CD14-positive monocyte (primary cell): ENCODE data around the gene LMX1B. TPM values are rescaled to one million over a fixed set of nuclear protein-coding genes. Genes with fewer than 3 reads are reported as not detected.

Experiments
- DNase-seq, 3 donors: peaks; one replicate each; pipeline ENCODE4 v3.0.0-alpha.2; 2011 to 2022
- H2AFZ ChIP-seq: 2 replicates; pipeline ENCODE4 v1.6.0; 2012; ENCODE audit warnings: mild to moderate bottlenecking, low read depth, low read length, inconsistent platforms; ENCODE audit not compliant: insufficient read depth, poor library complexity, severe bottlenecking
- H3K27ac ChIP-seq, 2 donors: 1 replicate in 1 of 2; 2 replicates in 1 of 2; pipeline ENCODE4 v1.5.1; 2012 to 2013; ENCODE audit warnings: low read length in 2 of 2, control low read depth in 1 of 2, inconsistent platforms in 1 of 2, low read depth in 1 of 2, mild to moderate bottlenecking in 1 of 2
- H3K27me3 ChIP-seq, 2 donors: one replicate each; pipeline versions ENCODE4 v1.6.0 to v1.6.1; 2011 to 2013; ENCODE audit warnings: low read length in 2 of 2; ENCODE audit not compliant: control insufficient read depth in 2 of 2, insufficient read depth in 2 of 2
- H3K36me3 ChIP-seq, 2 donors: replicated peaks in 1 of 2; 1 replicate in 1 of 2; 2 replicates in 1 of 2; pipeline versions ENCODE4 v1.5.1 to v1.6.1; 2012 to 2013; ENCODE audit warnings: low read length in 2 of 2, control low read depth in 1 of 2, inconsistent platforms in 1 of 2, mild to moderate bottlenecking in 1 of 2; ENCODE audit not compliant: insufficient read depth in 2 of 2, control insufficient read depth in 1 of 2
- H3K4me1 ChIP-seq, 2 donors: 1 replicate in 1 of 2; 2 replicates in 1 of 2; pipeline versions ENCODE4 v1.5.1 to v1.6.1; 2012 to 2013; ENCODE audit warnings: low read length in 2 of 2, control low read depth in 1 of 2, inconsistent platforms in 1 of 2, mild to moderate bottlenecking in 1 of 2, moderate library complexity in 1 of 2; ENCODE audit not compliant: insufficient read depth in 2 of 2, control insufficient read depth in 1 of 2
- H3K4me2 ChIP-seq: replicated peaks from 2 replicates; pipeline ENCODE3; 2012; ENCODE audit warnings: low read length, moderate library complexity, mild to moderate bottlenecking; ENCODE audit not compliant: poor library complexity, severe bottlenecking; ENCODE audit errors: extremely low read depth
- H3K4me3 ChIP-seq, 3 experiments: fragments of 200-600 bp in 1 of 3; sonication (generic) in 1 of 3; replicated peaks in 1 of 3; 1 replicate in 2 of 3; 2 replicates in 1 of 3; pipeline ENCODE4 v1.5.1; 2011 to 2013; ENCODE audit warnings: low read length in 3 of 3, mild to moderate bottlenecking in 3 of 3, control low read depth in 2 of 3, low read depth in 2 of 3, inconsistent platforms in 1 of 3, moderate library complexity in 1 of 3
- H3K79me2 ChIP-seq: 2 replicates; pipeline ENCODE4 v1.6.0; 2012; ENCODE audit warnings: mild to moderate bottlenecking, control low read depth, inconsistent platforms, low read length, moderate library complexity; ENCODE audit not compliant: insufficient read depth
- H3K9ac ChIP-seq: 2 replicates; pipeline ENCODE4 v1.6.0; 2017; ENCODE audit warnings: low read length, mild to moderate bottlenecking; ENCODE audit not compliant: insufficient read depth, poor library complexity, severe bottlenecking
- H3K9me3 ChIP-seq, 2 donors: replicated peaks in 1 of 2; 1 replicate in 1 of 2; 2 replicates in 1 of 2; pipeline versions ENCODE4 v1.5.1 to v1.6.1; 2012 to 2013; ENCODE audit warnings: low read length in 2 of 2, control low read depth in 1 of 2; ENCODE audit not compliant: control insufficient read depth in 1 of 2, insufficient read depth in 1 of 2
- H4K20me1 ChIP-seq: 2 replicates; pipeline ENCODE4 v1.6.0; 2012; ENCODE audit warnings: mild to moderate bottlenecking, low read length, control low read depth, moderate library complexity; ENCODE audit not compliant: insufficient read depth
- H3K27ac Mint-ChIP-seq, 7 donors: one replicate each; pipeline ENCODE4 v1.8.0; 2020; ENCODE audit warnings: mild to moderate bottlenecking in 7 of 7, mixed read lengths in 7 of 7, moderate library complexity in 6 of 7, inconsistent platforms in 2 of 7
- H3K27me3 Mint-ChIP-seq, 3 donors: one replicate each; pipeline ENCODE4 v1.8.0; 2021 to 2022; ENCODE audit warnings: low read depth in 3 of 3, mild to moderate bottlenecking in 3 of 3, mixed read lengths in 3 of 3, moderate library complexity in 3 of 3, inconsistent platforms in 1 of 3
- H3K36me3 Mint-ChIP-seq, 2 donors: one replicate each; pipeline ENCODE4 v1.8.0; 2020; ENCODE audit warnings: mixed read lengths in 2 of 2, inconsistent platforms in 1 of 2, mild to moderate bottlenecking in 1 of 2
- H3K4me1 Mint-ChIP-seq: one replicate; pipeline ENCODE4 v1.8.0; 2020; ENCODE audit warnings: mild to moderate bottlenecking, mixed read lengths
- H3K4me3 Mint-ChIP-seq, 2 donors: one replicate each; pipeline ENCODE4 v1.8.0; 2020; ENCODE audit warnings: mild to moderate bottlenecking in 2 of 2, mixed read lengths in 2 of 2, moderate library complexity in 1 of 2
- H3K9me3 Mint-ChIP-seq, 7 donors: one replicate each; pipeline ENCODE4 v1.8.0; 2020 to 2022; ENCODE audit warnings: mixed read lengths in 7 of 7, mild to moderate bottlenecking in 6 of 7, moderate library complexity in 6 of 7, inconsistent platforms in 2 of 7
- WGBS: methylation state at CpG from one replicate; pipeline ENCODE4 v1.1.5; 2013; ENCODE audit warnings: missing lambda C conversion rate; ENCODE audit not compliant: insufficient coverage; 5-methylcytosine and 5-hydroxymethylcytosine counted together
- intact Hi-C, 2 donors: fragments of 100-400 bp; cut with micrococcal nuclease; formaldehyde crosslinking; loops; one replicate each; pipeline versions ENCODE4 v1.15.0 to v1.15.1; 2023
- polyA plus RNA-seq, 3 donors: library from polyadenylated mRNA; depleted of rRNA in 1 of 3; unstranded in 2 of 3; stranded (reverse) in 1 of 3; fragments of 300-500 nt in 2 of 3; fragments of >200 nt in 1 of 3; fragmentation: Illumina TruSeq in 2 of 3; gene quantifications; 1 replicate in 2 of 3; 2 replicates in 1 of 3; pipeline ENCODE4 v1.2.3, GENCODE V29; 2012 to 2021
- TF ChIP-seq, protein P1 (sequence below): fragments of 200-600 bp; IDR thresholded peaks from one replicate; pipeline ENCODE4 v1.8.0; 2022; ENCODE audit warnings: antibody characterized with exemption, mild to moderate bottlenecking

LMX1B gene
- polyA plus RNA-seq, 3 donors, result not detected

DNA sequence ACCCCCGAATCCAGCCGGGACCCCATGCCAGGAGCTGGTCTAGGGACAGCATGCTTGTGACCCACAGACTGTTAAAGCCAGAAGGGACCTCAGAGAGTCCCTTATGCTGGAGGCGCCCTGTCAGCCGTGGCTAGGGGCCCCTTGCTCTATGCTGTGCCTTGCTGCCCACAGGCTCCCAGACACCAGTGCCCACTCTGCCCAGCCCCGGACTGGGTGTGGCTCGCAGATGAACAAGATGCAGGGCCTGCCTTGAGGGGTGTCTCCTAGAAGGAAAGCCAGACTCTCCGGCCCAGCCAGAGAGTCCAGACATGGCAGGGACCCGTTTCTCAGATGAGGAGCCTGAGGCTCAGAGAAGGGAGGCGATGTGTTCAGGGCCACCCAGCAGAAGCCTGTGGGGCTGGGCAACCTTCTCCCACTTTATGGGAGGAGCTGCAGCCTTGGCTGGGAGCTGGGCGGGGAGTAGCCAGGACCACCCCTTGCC lies 85.7 kb downstream of the LMX1B start:
- H3K27me3 Mint-ChIP-seq, result peaks cover 20 to 40% (median 31%) of the 10 kb centered on the region in 3 donors
- H3K36me3 Mint-ChIP-seq, result no peaks in the 10 kb centered on the region
- no peak overlapping the region for H3K4me3 ChIP-seq
- no peaks in the 10 kb centered on the region for H3K4me1 ChIP-seq
- no peak overlapping the region for H3K9ac ChIP-seq
- no peak overlapping the region for H3K27ac Mint-ChIP-seq
- H3K36me3 ChIP-seq, result no peaks in the 10 kb centered on the region
- H4K20me1 ChIP-seq, result no peaks in the 10 kb centered on the region
- no peaks in the 10 kb centered on the region for H3K9me3 Mint-ChIP-seq
- WGBS, result 87% methylated on average over 8 of the region's 10 CpGs
- H2AFZ ChIP-seq, result no peak overlapping the region
- H3K4me2 ChIP-seq, result no peak overlapping the region
- intact Hi-C loops, result no loop called here
- H3K79me2 ChIP-seq, result no peaks in the 10 kb centered on the region
- H3K9me3 ChIP-seq, result no peaks in the 10 kb centered on the region
- TF ChIP-seq, protein P1, sequence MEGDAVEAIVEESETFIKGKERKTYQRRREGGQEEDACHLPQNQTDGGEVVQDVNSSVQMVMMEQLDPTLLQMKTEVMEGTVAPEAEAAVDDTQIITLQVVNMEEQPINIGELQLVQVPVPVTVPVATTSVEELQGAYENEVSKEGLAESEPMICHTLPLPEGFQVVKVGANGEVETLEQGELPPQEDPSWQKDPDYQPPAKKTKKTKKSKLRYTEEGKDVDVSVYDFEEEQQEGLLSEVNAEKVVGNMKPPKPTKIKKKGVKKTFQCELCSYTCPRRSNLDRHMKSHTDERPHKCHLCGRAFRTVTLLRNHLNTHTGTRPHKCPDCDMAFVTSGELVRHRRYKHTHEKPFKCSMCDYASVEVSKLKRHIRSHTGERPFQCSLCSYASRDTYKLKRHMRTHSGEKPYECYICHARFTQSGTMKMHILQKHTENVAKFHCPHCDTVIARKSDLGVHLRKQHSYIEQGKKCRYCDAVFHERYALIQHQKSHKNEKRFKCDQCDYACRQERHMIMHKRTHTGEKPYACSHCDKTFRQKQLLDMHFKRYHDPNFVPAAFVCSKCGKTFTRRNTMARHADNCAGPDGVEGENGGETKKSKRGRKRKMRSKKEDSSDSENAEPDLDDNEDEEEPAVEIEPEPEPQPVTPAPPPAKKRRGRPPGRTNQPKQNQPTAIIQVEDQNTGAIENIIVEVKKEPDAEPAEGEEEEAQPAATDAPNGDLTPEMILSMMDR, result no peak
- no peak for DNase-seq
- H3K4me1 Mint-ChIP-seq, result peaks cover 1% of the 10 kb centered on the region
- no peak overlapping the region for H3K4me3 Mint-ChIP-seq
- H3K27ac ChIP-seq, result no peak overlapping the region
- H3K27me3 ChIP-seq, result peaks cover 0 to 9% of the 10 kb centered on the region in 2 donors

DNA sequence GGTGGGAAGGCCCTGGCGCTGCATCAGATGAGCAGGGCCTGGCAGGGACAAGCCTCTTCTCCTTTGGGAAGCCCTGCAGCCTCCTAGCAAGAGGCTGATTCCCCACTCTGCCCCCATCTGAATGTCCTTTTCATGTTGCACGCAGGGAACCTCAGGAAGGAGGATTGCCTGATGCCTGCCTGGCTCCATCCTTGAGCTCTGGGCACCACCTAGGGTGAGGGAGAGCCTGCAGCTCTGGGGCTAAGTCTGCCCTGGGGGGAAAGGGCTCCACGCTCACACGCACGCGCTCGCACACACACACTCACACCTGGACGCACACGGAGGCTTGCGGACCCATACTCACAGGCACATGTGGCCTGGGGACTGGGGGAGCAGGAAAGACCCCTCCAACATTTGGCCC lies 86.6 kb downstream of the LMX1B start:
- H4K20me1 ChIP-seq, result no peaks in the 10 kb centered on the region
- Mint-ChIP-seq H3K4me1 (peaks cover 8% of the 10 kb centered on the region), H3K36me3 (no peaks in the 10 kb centered on the region), H3K27me3 (peaks cover 23 to 47% (median 29%) of the 10 kb centered on the region in 3 donors), H3K27ac (no peak overlapping the region), H3K9me3 (no peaks in the 10 kb centered on the region), H3K4me3 (no peak overlapping the region)
- H3K79me2 ChIP-seq, result no peaks in the 10 kb centered on the region
- no peak for DNase-seq
- H3K4me2 ChIP-seq, result no peak overlapping the region
- no peak overlapping the region for H3K27ac ChIP-seq
- H3K9me3 ChIP-seq, result no peaks in the 10 kb centered on the region
- H3K27me3 ChIP-seq, result peaks cover 0 to 15% of the 10 kb centered on the region in 2 donors
- H3K4me1 ChIP-seq, result peaks cover 3 to 6% of the 10 kb centered on the region in 2 donors
- H2AFZ ChIP-seq, result no peak overlapping the region
- WGBS, result 94% methylated on average over 10 of the region's 10 CpGs
- H3K36me3 ChIP-seq, result no peaks in the 10 kb centered on the region
- TF ChIP-seq, protein P1, result no peak
- no peak overlapping the region for H3K9ac ChIP-seq
- no peak overlapping the region for H3K4me3 ChIP-seq
- intact Hi-C loops, result no loop called here
